Measurements from ENCODE around the gene FEZF1. TPM values are rescaled to one million over a fixed set of nuclear protein-coding genes. Genes with fewer than 3 reads are reported as not detected.

FEZF1 gene
- total RNA-seq, 1 experiment from 2014 or later: not detected

DNA sequence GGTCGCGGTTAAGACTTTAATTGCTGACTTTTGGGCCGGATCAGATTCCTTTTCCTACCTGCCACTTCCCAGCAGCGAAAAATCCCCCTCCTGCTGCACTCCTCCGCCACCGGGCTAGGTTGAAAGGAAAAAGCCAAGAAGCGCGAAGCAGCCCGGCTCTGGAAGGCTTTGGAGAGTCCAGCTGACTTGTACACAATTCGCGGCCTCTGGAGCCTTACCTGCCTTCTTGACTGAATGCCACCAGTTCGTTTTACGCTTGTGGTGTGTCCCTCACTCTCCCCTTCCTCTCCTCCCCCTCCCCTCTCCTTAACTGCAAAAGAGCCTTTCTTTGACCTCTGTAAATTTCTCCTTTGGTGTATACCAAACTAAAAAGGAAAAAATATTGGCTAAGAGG is 2.7 kb upstream of the FEZF1 start:
- DNase-seq (ENCODE audit: low read depth, low spot score) (no peak), ATAC-seq (no peak)
- POLR2A ChIA-PET: no interaction called here
- BruUV-seq (replicated peaks): no TSS peak
- Histone ChIP-seq H3K4me3 (ENCODE audit: low read depth in 2 of 2, low read length in 2 of 2) (no peak overlapping the region), H3K4me1 (ENCODE audit: control insufficient read depth, insufficient read depth, low read length) (peaks cover 5% of the 10 kb centered on the region), H3K36me3 (ENCODE audit: control insufficient read depth, insufficient read depth, low read length) (peaks cover 4% of the 10 kb centered on the region; the same call in 1 of the 2 replicates), H3K27me3 (ENCODE audit: control insufficient read depth, insufficient read depth, low read length) (peaks cover 52% of the 10 kb centered on the region), H3K27ac (ENCODE audit: low read length) (no peak overlapping the region), H3K9me3 (ENCODE audit: control insufficient read depth, insufficient read depth, low read depth, low read length) (no peaks in the 10 kb centered on the region)
- TF ChIP-seq SIN3A (IDR thresholded peaks at IDR 0.05; ENCODE audit: borderline replicate concordance, insufficient read depth, low read depth, low read length) (no peak), POLR2AphosphoS5 (IDR thresholded peaks at IDR 0.05; ENCODE audit: low read depth, low read length) (no peak), TCF7L2 (IDR thresholded peaks at IDR 0.05; ENCODE audit: low read depth, low read length) (no peak)
- TF ChIP-seq, protein P1, sequence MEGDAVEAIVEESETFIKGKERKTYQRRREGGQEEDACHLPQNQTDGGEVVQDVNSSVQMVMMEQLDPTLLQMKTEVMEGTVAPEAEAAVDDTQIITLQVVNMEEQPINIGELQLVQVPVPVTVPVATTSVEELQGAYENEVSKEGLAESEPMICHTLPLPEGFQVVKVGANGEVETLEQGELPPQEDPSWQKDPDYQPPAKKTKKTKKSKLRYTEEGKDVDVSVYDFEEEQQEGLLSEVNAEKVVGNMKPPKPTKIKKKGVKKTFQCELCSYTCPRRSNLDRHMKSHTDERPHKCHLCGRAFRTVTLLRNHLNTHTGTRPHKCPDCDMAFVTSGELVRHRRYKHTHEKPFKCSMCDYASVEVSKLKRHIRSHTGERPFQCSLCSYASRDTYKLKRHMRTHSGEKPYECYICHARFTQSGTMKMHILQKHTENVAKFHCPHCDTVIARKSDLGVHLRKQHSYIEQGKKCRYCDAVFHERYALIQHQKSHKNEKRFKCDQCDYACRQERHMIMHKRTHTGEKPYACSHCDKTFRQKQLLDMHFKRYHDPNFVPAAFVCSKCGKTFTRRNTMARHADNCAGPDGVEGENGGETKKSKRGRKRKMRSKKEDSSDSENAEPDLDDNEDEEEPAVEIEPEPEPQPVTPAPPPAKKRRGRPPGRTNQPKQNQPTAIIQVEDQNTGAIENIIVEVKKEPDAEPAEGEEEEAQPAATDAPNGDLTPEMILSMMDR (IDR thresholded peaks at IDR 0.05): no peak
- TF ChIP-seq, protein P2, sequence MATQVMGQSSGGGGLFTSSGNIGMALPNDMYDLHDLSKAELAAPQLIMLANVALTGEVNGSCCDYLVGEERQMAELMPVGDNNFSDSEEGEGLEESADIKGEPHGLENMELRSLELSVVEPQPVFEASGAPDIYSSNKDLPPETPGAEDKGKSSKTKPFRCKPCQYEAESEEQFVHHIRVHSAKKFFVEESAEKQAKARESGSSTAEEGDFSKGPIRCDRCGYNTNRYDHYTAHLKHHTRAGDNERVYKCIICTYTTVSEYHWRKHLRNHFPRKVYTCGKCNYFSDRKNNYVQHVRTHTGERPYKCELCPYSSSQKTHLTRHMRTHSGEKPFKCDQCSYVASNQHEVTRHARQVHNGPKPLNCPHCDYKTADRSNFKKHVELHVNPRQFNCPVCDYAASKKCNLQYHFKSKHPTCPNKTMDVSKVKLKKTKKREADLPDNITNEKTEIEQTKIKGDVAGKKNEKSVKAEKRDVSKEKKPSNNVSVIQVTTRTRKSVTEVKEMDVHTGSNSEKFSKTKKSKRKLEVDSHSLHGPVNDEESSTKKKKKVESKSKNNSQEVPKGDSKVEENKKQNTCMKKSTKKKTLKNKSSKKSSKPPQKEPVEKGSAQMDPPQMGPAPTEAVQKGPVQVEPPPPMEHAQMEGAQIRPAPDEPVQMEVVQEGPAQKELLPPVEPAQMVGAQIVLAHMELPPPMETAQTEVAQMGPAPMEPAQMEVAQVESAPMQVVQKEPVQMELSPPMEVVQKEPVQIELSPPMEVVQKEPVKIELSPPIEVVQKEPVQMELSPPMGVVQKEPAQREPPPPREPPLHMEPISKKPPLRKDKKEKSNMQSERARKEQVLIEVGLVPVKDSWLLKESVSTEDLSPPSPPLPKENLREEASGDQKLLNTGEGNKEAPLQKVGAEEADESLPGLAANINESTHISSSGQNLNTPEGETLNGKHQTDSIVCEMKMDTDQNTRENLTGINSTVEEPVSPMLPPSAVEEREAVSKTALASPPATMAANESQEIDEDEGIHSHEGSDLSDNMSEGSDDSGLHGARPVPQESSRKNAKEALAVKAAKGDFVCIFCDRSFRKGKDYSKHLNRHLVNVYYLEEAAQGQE (IDR thresholded peaks at IDR 0.05; ENCODE audit: insufficient read depth in 1 of 2, low read depth in 2 of 2, low read length in 1 of 2): no peak
- CTCF ChIA-PET: no interaction called here
- intact Hi-C loops (cut with micrococcal nuclease; ENCODE audit: unreplicated experiment) (no loop called here), in situ Hi-C loops (cut with HindIII; ENCODE audit: low pct_unique_long_range_greater_than_20kb, low sequenced_read_pairs) (no loop called here)

DNA sequence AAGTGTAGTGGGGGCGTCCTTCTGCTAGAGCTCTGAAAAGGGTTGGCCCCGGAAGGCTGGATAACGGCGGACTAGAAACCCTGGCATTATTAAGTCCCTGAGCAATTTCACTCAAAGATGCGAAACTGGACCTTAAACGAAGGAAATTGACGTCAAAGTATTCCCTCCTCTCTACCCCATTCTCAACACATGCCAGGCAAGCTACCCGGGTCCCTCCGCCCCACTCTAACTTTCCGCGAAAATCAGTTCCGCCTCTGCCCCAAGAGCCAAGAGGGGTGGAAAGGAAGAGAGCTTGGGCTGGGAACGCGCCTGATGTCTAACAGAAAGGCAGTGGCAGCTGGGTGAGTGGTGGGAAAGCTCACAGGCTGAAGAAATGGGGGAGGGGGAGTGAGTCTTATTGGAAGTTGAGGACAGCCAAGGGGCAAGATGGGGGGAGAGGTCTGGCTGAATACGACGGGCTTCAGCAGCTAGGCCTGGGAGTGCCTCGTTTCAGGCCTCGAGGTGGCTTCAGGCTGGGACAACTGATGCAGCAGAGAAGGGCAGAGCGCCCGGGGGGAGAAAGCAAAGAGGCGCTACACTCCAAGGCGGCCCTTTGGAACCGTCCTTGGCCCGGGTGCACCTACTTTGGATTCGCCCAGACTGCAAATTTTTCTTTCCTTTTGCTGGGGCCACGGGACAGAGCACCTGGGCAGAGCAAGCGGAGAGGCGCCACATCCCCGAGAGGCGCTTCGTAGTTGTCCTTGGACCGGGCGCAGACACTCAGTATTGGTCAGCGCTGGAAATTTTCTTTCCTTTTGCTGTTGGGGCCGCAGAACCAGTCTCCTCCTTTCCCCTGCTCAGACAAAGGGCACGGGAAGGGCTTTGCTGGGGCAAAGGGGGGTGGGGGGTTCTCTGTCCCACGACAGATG is 2.0 kb upstream of the FEZF1 start:
- ATAC-seq (no peak), DNase-seq (ENCODE audit: low read depth, low spot score) (no peak)
- in situ Hi-C loops (cut with HindIII; ENCODE audit: low pct_unique_long_range_greater_than_20kb, low sequenced_read_pairs): no loop called here
- POLR2A ChIA-PET: no interaction called here
- H3K4me1 ChIP-seq (ENCODE audit: control insufficient read depth, insufficient read depth, low read length): peaks cover 5% of the 10 kb centered on the region
- intact Hi-C loops (cut with micrococcal nuclease; ENCODE audit: unreplicated experiment): no loop called here
- CTCF ChIA-PET: no interaction called here
- no peak overlapping the region for H3K4me3 ChIP-seq (ENCODE audit: low read depth in 2 of 2, low read length in 2 of 2)
- H3K9me3 ChIP-seq (ENCODE audit: control insufficient read depth, insufficient read depth, low read depth, low read length): no peaks in the 10 kb centered on the region
- TF ChIP-seq, protein P1 (IDR thresholded peaks at IDR 0.05): no peak
- TF ChIP-seq POLR2AphosphoS5 (IDR thresholded peaks at IDR 0.05; ENCODE audit: low read depth, low read length) (no peak), SIN3A (IDR thresholded peaks at IDR 0.05; ENCODE audit: borderline replicate concordance, insufficient read depth, low read depth, low read length) (no peak), TCF7L2 (IDR thresholded peaks at IDR 0.05; ENCODE audit: low read depth, low read length) (no peak)
- TF ChIP-seq, protein P2 (IDR thresholded peaks at IDR 0.05; ENCODE audit: insufficient read depth in 1 of 2, low read depth in 2 of 2, low read length in 1 of 2): no peak
- no TSS peak for BruUV-seq (replicated peaks)
- no peak overlapping the region for H3K27ac ChIP-seq (ENCODE audit: low read length)
- peaks cover 4% of the 10 kb centered on the region; the same call in 1 of the 2 replicates for H3K36me3 ChIP-seq (ENCODE audit: control insufficient read depth, insufficient read depth, low read length)
- peaks cover 55% of the 10 kb centered on the region for H3K27me3 ChIP-seq (ENCODE audit: control insufficient read depth, insufficient read depth, low read length)
